OCI-LY3 (cell line): ENCODE results near the gene OPHN1.

Experiments used
- H2AFZ ChIP-seq: fragments of 200-600, 300-600 bp; shearing (Covaris generic); 2 replicates; pipeline ENCODE4 v1.6.0; 2014; ENCODE audit warnings: antibody characterized with exemption, low read depth, low read length
- H3K27ac ChIP-seq: fragments of 200-600, 300-600 bp; sonication (generic); 2 replicates; pipeline ENCODE4 v1.5.1; 2014; ENCODE audit warnings: mild to moderate bottlenecking, low read length, moderate library complexity, mixed read lengths
- H3K27me3 ChIP-seq: fragments of 200-600, 300-600 bp; sonication (generic); 2 replicates; pipeline ENCODE4 v1.6.1; 2014; ENCODE audit warnings: low read depth, low read length, mixed read lengths
- H3K36me3 ChIP-seq: fragments of 200-600, 300-600 bp; sonication (generic); replicated peaks from 2 replicates; pipeline ENCODE3; 2014; ENCODE audit warnings: low read depth, low read length, mixed read lengths
- H3K4me1 ChIP-seq: fragments of 300-600, 200-600 bp; sonication (generic); 2 replicates; pipeline ENCODE4 v1.6.1; 2014; ENCODE audit warnings: low read length, mixed read lengths
- H3K4me2 ChIP-seq: fragments of 200-600, 300-600 bp; sonication (generic); 2 replicates; pipeline ENCODE4 v1.6.1; 2014; ENCODE audit warnings: low read length, mixed read lengths
- H3K4me3 ChIP-seq: fragments of 300-600, 200-600 bp; sonication (generic); 2 replicates; pipeline ENCODE4 v1.5.1; 2014; ENCODE audit warnings: antibody characterized with exemption, mild to moderate bottlenecking, low read length, moderate library complexity
- H3K79me2 ChIP-seq: fragments of 300-600, 200-600 bp; shearing (Covaris generic); 2 replicates; pipeline ENCODE4 v1.6.1; 2014; ENCODE audit warnings: mild to moderate bottlenecking, low read length, mixed read lengths
- H3K9ac ChIP-seq: fragments of 300-600, 200-600 bp; shearing (Covaris generic); 2 replicates; pipeline ENCODE4 v1.6.0; 2014; ENCODE audit warnings: mild to moderate bottlenecking, low read length, moderate library complexity
- H3K9me3 ChIP-seq: fragments of 200-600, 300-600 bp; shearing (Covaris generic); 2 replicates; pipeline ENCODE4 v1.6.1; 2014; ENCODE audit warnings: low read length, mixed read lengths; ENCODE audit not compliant: insufficient read depth
- H4K20me1 ChIP-seq: fragments of 200-600, 300-600 bp; sonication (generic); 2 replicates; pipeline ENCODE4 v1.6.1; 2016; ENCODE audit warnings: low read length, mixed read lengths; ENCODE audit not compliant: insufficient read depth
- CTCF ChIP-seq: fragments of 200-600, 300-600 bp; sonication (generic); IDR thresholded peaks from 2 replicates; pipeline ENCODE4 v1.5.1; 2014; ENCODE audit warnings: antibody characterized with exemption, low read length, low read depth
- EZH2phosphoT487 ChIP-seq: fragments of 200-600 bp; shearing (Covaris generic); IDR thresholded peaks from 2 replicates; pipeline ENCODE4 v1.6.1; 2018; ENCODE audit warnings: antibody characterized with exemption, mixed run types, low read depth

The OPHN1 gene

GRCh38 chrX:68440940-68441339 lies 7.6 kb upstream of the OPHN1 start:
- Histone ChIP-seq H3K27ac (no peak overlapping the region), H3K4me3 (no peak overlapping the region), H3K79me2 (no peaks in the 10 kb centered on the region), H3K9me3 (no peaks in the 10 kb centered on the region), H3K36me3 (no peaks in the 10 kb centered on the region), H2AFZ (no peak overlapping the region), H3K27me3 (no peaks in the 10 kb centered on the region), H4K20me1 (no peaks in the 10 kb centered on the region), H3K4me1 (no peaks in the 10 kb centered on the region), H3K4me2 (no peak overlapping the region), H3K9ac (no peak overlapping the region)
- TF ChIP-seq CTCF (no peak), EZH2phosphoT487 (no peak)

GRCh38 chrX:68440442-68440841 lies 7.1 kb upstream of the OPHN1 start:
- H2AFZ ChIP-seq: no peak overlapping the region
- H3K36me3 ChIP-seq: no peaks in the 10 kb centered on the region
- H4K20me1 ChIP-seq: no peaks in the 10 kb centered on the region
- no peak overlapping the region for H3K27ac ChIP-seq
- no peak overlapping the region for H3K4me3 ChIP-seq
- H3K9me3 ChIP-seq: no peaks in the 10 kb centered on the region
- H3K4me1 ChIP-seq: no peaks in the 10 kb centered on the region
- H3K4me2 ChIP-seq: no peak overlapping the region
- H3K27me3 ChIP-seq: no peaks in the 10 kb centered on the region
- no peaks in the 10 kb centered on the region for H3K79me2 ChIP-seq
- TF ChIP-seq EZH2phosphoT487 (no peak), CTCF (no peak)
- H3K9ac ChIP-seq: no peak overlapping the region

- H3K9ac ChIP-seq: no peak overlapping the region
- H3K4me2 ChIP-seq: no peak overlapping the region
- H3K27me3 ChIP-seq: no peaks in the 10 kb centered on the region
- TF ChIP-seq EZH2phosphoT487 (no peak), CTCF (no peak)
- no peak overlapping the region for H3K27ac ChIP-seq
- H3K9me3 ChIP-seq: no peaks in the 10 kb centered on the region
- H3K4me3 ChIP-seq: no peak overlapping the region
- no peaks in the 10 kb centered on the region for H4K20me1 ChIP-seq
- no peaks in the 10 kb centered on the region for H3K4me1 ChIP-seq
- H2AFZ ChIP-seq: no peak overlapping the region
- no peaks in the 10 kb centered on the region for H3K36me3 ChIP-seq
- H3K79me2 ChIP-seq: no peaks in the 10 kb centered on the region
These were observed 6.0 kb upstream of the OPHN1 start for GRCh38 chrX:68439341-68439740.

- H3K4me2 ChIP-seq: no peak overlapping the region
- H3K4me3 ChIP-seq: no peak overlapping the region
- H3K36me3 ChIP-seq: no peaks in the 10 kb centered on the region
- H3K27ac ChIP-seq: no peak overlapping the region
- no peaks in the 10 kb centered on the region for H4K20me1 ChIP-seq
- H3K27me3 ChIP-seq: no peaks in the 10 kb centered on the region
- no peaks in the 10 kb centered on the region for H3K4me1 ChIP-seq
- no peak overlapping the region for H2AFZ ChIP-seq
- H3K9ac ChIP-seq: no peak overlapping the region
- H3K79me2 ChIP-seq: no peaks in the 10 kb centered on the region
- TF ChIP-seq EZH2phosphoT487: no peak
- TF ChIP-seq CTCF: no peak
- no peaks in the 10 kb centered on the region for H3K9me3 ChIP-seq
These were observed 5.3 kb upstream of the OPHN1 start for GRCh38 chrX:68438575-68438974.
